Measurements from ENCODE around the gene UMPS.

The UMPS gene

GRCh38 chr3:124793054-124793739 is 62.9 kb downstream of the UMPS start:
- TF ChIP-seq CTCF (IDR thresholded peaks at IDR 0.05; ENCODE audit: low read depth, low read length, missing control alignments), result no peak
- no peak overlapping the region for H3K4me3 ChIP-seq (ENCODE audit: low read depth, low read length)
- DNase-seq (ENCODE audit: low read depth), result no peak
- in situ Hi-C loops (cut with HindIII; ENCODE audit: low sequenced_read_pairs), result no loop called here

GRCh38 chr3:124796477-124796876 is 66.2 kb downstream of the UMPS start:
- in situ Hi-C loops (cut with HindIII; ENCODE audit: low sequenced_read_pairs), result no loop called here
- no peak for TF ChIP-seq CTCF (IDR thresholded peaks at IDR 0.05; ENCODE audit: low read depth, low read length, missing control alignments)
- H3K4me3 ChIP-seq (ENCODE audit: low read depth, low read length), result no peak overlapping the region
- no peak for DNase-seq (ENCODE audit: low read depth)

GRCh38 chr3:124797426-124797945 is 67.2 kb downstream of the UMPS start:
- no peak for TF ChIP-seq CTCF (IDR thresholded peaks at IDR 0.05; ENCODE audit: low read depth, low read length, missing control alignments)
- no peak for DNase-seq (ENCODE audit: low read depth)
- H3K4me3 ChIP-seq (ENCODE audit: low read depth, low read length), result no peak overlapping the region
- in situ Hi-C loops (cut with HindIII; ENCODE audit: low sequenced_read_pairs), result no loop called here

All from astrocyte of the cerebellum (primary cell).